Erythroblast (primary cell): ENCODE data around the gene C11orf98.
A peak's percentile ranks its signal among the peaks of the same experiment; 100 is the strongest.

Experiments
- GATA1 ChIP-seq: IDR thresholded peaks from 2 replicates; pipeline ENCODE4 v1.6.1; 2011; ENCODE audit warnings: low read depth, mild to moderate bottlenecking, control low read depth, low read length, moderate library complexity
- POLR2A ChIP-seq: IDR thresholded peaks from 2 replicates; pipeline ENCODE4 v1.6.1; 2011; ENCODE audit warnings: mild to moderate bottlenecking, low read length

- peak; percentile 88 for TF ChIP-seq POLR2A
- no peak for TF ChIP-seq GATA1
These were observed 14.0 kb upstream of the C11orf98 start, which contains the start of gene UBXN1 for GRCh38 chr11:62678770-62679696.
